AG04450 (cell line): ENCODE data around the gene KIAA0930. TPM values are rescaled to one million over a fixed set of nuclear protein-coding genes. Genes with fewer than 3 reads are reported as not detected.
"Not testable (repeated sequence)": the region's sequence is repeated elsewhere in the genome, so short reads cannot be mapped to it uniquely, and the experiment has no call there.

Experiments used
- CTCF ChIA-PET: fragments of 300-600, 350-600 bp; formaldehyde crosslinking; extraction: SDS; loops from one replicate; lab custom pipeline; 2022; ENCODE audit warnings: antibody characterized with exemption, inconsistent platforms; lab: Charles Lee
- POLR2A ChIA-PET: fragments of 350-600 bp; formaldehyde crosslinking; extraction: SDS; loops from one replicate; lab custom pipeline; 2021; ENCODE audit warnings: antibody characterized with exemption, inconsistent platforms; lab: Yijun Ruan, JAX
- DNase-seq: peaks from one replicate; pipeline ENCODE4 v3.0.0-alpha.2; 2011; ENCODE audit warnings: low read depth, low spot score
- H3K27ac ChIP-seq: one replicate; pipeline ENCODE4 v1.5.1; 2012; ENCODE audit warnings: low read depth, low read length, control low read depth
- H3K27me3 ChIP-seq: one replicate; pipeline ENCODE4 v1.6.0; 2012; ENCODE audit warnings: low read length; ENCODE audit not compliant: control insufficient read depth, insufficient read depth
- H3K4me3 ChIP-seq: 2 replicates; pipeline ENCODE4 v1.5.1; 2011; ENCODE audit warnings: mild to moderate bottlenecking, low read depth, low read length, control low read depth
- H3K9me3 ChIP-seq: 2 replicates; pipeline ENCODE4 v1.5.1; 2012; ENCODE audit warnings: low read length; ENCODE audit not compliant: control insufficient read depth, insufficient read depth
- polyA plus RNA-seq: library from polyadenylated mRNA; depleted of rRNA; stranded (reverse); fragments of >200 nt; gene quantifications from 2 replicates; pipeline ENCODE4 v1.2.3, GENCODE V29; 2011
- TF ChIP-seq, protein P1 (sequence below): IDR thresholded peaks from 2 replicates; pipeline ENCODE4 v1.5.1; 2011; ENCODE audit warnings: low read depth, low read length, control low read depth, inconsistent platforms

Gene KIAA0930
- polyA plus RNA-seq, 1 experiment, result 49.4 TPM

GRCh38 chr22:45281010-45281409 is 40.3 kb upstream of the KIAA0930 start:
- Histone ChIP-seq H3K9me3 (no peaks in the 10 kb centered on the region), H3K4me3 (no peak overlapping the region), H3K27ac (no peak overlapping the region), H3K27me3 (peaks cover 22% of the 10 kb centered on the region)
- no peak for DNase-seq
- TF ChIP-seq, protein P1, sequence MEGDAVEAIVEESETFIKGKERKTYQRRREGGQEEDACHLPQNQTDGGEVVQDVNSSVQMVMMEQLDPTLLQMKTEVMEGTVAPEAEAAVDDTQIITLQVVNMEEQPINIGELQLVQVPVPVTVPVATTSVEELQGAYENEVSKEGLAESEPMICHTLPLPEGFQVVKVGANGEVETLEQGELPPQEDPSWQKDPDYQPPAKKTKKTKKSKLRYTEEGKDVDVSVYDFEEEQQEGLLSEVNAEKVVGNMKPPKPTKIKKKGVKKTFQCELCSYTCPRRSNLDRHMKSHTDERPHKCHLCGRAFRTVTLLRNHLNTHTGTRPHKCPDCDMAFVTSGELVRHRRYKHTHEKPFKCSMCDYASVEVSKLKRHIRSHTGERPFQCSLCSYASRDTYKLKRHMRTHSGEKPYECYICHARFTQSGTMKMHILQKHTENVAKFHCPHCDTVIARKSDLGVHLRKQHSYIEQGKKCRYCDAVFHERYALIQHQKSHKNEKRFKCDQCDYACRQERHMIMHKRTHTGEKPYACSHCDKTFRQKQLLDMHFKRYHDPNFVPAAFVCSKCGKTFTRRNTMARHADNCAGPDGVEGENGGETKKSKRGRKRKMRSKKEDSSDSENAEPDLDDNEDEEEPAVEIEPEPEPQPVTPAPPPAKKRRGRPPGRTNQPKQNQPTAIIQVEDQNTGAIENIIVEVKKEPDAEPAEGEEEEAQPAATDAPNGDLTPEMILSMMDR, result no peak
- ChIA-PET POLR2A (no interaction called here), CTCF (no interaction called here)

- POLR2A ChIA-PET, result no interaction called here
- DNase-seq, result no peak
- CTCF ChIA-PET, result no interaction called here
These were observed 39.9 kb upstream of the KIAA0930 start for GRCh38 chr22:45280587-45280980.

GRCh38 chr22:45278125-45278524 is 37.4 kb upstream of the KIAA0930 start:
- Histone ChIP-seq H3K4me3 (no peak overlapping the region), H3K27me3 (peaks cover under 1% of the 10 kb centered on the region), H3K9me3 (no peaks in the 10 kb centered on the region), H3K27ac (no peak overlapping the region)
- ChIA-PET CTCF (no interaction called here), POLR2A (no interaction called here)
- no peak for DNase-seq
- TF ChIP-seq, protein P1, result no peak

More at GRCh38 chr22:45280587-45280980, 39.9 kb upstream of the KIAA0930 start:
- Histone ChIP-seq H3K27ac (peak overlapping the region; percentile 71), H3K27me3 (peaks cover 18% of the 10 kb centered on the region), H3K4me3 (no peak overlapping the region), H3K9me3 (no peaks in the 10 kb centered on the region)
- TF ChIP-seq, protein P1, result no peak

- POLR2A ChIA-PET, H3K9me3 ChIP-seq, H3K27ac ChIP-seq, H3K4me3 ChIP-seq, DNase-seq, CTCF ChIA-PET, H3K27me3 ChIP-seq: not testable (repeated sequence)
These were observed 37.0 kb upstream of the KIAA0930 start for GRCh38 chr22:45277720-45278119.

DNA sequence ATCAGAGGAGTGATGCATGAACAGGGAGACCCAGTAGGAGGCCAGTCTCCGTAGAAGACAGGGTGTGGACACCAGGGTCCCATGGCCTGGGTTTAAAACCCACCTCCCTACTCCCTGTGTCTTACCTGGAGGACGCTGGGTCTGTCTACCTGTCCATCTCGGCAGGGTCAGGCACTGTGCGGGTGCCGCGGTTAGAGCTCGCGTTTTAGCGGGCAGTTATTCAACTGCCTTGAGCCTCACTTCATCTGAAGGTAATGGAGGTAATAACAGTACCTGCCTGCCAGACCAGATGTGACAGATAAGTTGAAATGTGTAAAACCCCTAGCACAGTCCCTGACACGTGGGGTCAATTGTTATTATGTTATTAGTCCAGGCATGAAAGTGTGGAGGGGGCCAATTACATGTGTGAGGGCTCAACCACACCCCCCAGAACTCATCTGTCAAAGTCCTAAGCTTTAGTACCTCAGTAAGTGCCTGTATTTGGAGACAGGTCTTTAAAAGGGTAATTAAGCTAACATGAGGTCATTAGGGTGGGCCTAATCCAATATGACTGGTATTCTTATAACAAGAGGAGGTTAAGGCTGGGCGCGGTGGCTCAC is 35.9 kb upstream of the KIAA0930 start:
- ChIA-PET POLR2A (interaction anchor here (0.7 kb wide), 1 partner anchor 98 kb away, joined by 4 read pairs; no protein-coding TSS in a partner anchor), CTCF (no interaction called here)
- no peak overlapping the region for H3K4me3 ChIP-seq
- H3K9me3 ChIP-seq, result no peaks in the 10 kb centered on the region
- H3K27me3 ChIP-seq, result no peaks in the 10 kb centered on the region
- DNase-seq, result no peak
- TF ChIP-seq, protein P1, result no peak
- no peak overlapping the region for H3K27ac ChIP-seq
